Measurements from ENCODE around the gene CTNNA2.

Gene CTNNA2

DNA sequence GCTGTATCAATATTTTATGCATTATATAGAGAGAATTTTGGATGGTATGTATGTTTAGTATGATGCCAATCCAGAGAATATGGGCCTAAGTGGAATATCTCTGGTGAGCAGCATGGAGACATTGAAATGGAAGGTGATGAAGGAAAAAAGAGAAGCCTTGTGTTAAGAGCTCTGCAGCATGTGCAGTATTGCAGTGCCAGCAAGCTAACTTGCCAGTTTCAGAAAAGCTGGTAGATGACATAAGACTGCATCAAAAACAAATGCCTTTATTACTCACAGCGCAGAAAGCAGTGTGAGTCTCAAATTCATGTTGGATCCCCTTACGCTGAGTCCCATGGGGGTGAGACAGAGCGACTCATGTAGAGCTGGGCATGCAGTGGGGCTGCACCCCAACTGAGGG lies 280.2 kb downstream of the CTNNA2 start:
- no peak for DNase-seq

DNA sequence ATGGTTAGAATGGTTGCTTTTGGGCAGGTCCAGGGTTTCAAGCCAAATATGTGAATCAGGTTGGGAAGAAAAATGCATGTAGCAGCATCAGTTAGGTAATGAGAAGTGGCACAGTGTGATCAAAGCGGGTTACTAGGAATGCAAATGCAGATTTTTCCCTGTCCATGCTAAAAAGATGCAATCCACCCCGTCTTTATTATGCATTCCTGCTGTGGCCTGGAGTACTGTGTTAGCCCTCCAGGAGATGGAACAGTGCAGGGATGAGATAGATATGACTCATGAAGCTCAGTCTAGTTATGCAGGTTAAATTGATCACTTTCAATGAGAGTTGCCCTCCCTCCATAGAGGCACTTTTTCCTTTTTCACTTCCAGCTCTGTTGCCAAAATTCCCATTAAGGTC lies 283.8 kb downstream of the CTNNA2 start:
- DNase-seq, result no peak

DNA sequence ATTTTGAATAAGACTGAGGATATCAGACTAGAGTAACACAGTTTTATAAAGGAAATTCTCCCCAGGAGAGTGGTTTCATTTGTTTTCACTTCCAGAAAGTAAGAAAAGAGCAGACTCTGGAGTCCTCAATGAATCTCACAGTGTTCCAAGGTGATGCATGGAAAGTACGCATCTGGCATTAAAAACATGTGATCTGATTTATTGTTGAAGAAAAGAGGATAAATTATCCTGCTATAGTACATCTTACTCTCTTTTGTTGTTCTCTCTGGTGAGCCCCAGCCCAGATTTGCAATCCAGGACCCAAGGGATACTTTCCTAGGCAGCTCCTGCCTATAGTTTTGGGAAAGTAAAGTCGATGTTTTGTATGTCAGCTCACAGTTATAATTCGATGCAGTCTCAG lies 285.9 kb downstream of the CTNNA2 start:
- DNase-seq, result no peak

DNA sequence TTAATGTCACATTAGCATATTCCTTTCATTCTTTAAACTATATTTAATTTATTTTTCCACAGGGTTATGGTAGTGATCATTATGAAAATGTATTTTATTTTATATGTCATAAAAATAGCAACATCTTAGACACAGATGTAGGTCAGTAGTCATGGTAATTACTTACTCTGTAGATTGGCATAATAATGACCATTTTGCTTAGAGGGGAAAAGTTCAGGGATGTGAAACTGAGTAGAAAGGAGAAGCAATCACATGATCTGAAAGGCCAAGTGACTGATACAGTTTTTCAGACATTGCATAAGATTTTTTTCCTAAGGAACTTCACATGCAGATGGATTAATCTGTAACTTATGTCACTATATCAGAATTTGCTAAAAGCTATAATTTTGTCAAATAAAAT lies 286.9 kb downstream of the CTNNA2 start:
- no peak for DNase-seq

DNA sequence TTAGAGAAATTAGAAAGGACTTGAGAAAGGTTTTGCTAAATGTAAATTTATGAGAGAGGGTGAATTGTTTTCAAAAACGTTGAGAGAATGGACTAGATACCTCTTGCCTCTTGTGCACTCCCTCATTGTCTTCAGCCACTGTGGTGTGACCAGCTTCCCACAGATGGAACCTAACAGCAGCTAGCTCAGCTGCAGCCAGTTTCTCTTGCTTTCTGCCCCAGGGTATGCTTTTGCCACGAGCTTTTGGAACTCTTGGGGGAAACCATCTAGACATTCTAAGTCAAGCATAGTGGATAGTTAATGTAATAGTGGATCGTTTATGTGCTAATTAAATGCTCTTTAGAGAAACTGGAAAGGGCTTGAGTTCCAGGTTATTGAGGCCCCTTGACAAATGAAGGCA lies 288.2 kb downstream of the CTNNA2 start:
- no peak for DNase-seq

DNA sequence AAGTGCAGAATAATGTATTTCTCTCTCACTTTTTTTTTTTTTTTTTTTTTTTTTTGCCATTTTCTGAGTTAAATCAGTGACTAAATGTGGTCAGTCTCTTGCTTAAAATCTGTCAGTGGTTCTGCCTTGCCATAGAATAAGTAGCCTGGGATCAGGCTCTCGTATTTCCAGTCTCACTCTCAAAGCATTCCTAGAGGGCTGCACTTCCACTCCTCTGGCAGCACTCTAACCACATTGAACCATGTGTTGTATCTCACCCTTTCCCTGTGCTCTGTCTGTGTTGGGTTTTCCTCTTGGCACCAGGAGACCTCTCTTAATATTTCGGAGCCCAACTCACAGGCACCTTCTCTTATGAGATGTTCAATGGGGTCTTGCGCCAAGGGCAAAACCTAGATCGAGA lies 304.4 kb downstream of the CTNNA2 start:
- no peak for DNase-seq

DNA sequence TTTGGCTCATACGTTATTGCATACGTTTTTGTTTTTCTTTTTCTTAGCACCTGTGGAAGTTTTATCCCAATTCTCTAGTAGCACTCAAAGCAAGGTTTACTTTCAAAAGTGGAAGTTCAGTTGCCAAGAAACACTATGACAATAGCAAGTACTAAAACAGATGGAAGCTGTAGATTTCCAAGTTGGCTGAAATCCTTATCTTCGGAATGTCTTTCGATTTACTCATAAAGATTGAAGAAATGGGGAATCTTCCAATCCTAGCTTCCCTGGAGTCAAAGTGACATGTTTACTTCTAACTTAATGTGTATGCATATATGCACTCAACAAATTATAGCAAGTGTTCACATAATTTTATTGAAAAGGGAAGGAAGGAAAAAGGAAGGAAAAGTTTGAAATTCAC lies 307.4 kb downstream of the CTNNA2 start:
- DNase-seq, result no peak

DNA sequence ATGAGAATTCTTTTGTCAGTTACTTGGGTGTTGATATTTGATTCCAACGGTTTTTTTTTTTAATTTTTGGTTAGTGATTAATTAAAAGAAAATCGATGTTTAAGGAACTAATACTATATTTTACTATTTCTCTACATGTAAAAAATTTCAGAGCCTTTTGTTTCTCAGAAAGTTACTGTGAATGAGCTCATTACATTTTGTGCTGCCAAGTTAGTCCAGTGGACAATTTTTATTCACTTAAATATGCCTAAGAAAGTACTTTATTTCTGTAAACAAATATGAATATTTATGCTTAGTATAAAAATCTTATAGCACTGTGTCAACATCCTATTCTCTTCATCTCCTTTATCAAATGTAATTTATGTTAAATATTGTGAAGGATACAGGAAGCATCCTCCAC lies 309.3 kb downstream of the CTNNA2 start:
- DNase-seq, result no peak

DNA sequence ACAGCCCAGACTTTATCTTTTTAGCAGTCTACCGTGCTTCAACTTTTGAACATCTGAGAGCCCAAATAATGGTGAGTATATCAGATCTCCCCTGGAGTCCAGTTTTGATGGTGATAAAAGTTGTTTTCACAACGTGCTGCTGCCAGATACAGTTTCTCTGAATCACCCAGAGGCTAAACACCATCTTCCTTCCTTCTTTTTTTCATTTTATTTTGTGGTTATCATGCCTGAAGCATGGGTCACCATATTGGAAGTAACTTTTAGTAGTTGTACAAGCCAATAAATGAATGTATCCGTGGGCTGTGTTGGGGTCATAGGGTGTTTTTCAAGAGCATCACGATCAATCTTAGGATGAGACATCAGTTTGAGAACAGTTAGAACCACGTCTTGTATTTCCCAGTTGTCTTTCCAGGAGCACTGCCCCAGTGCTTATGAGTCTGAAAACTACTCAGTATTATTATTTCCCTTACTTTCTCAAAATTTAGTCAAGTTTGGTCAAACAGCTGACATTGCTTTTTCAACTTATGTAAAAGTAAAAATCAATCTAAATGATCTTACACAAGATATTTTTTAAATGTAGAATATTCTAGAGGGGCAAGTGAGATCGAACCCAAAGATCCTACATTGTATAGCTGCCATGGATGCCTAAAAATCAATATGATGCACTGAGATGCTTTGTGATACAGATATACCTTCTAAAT lies 311.4 kb downstream of the CTNNA2 start:
- DNase-seq, result no peak

DNA sequence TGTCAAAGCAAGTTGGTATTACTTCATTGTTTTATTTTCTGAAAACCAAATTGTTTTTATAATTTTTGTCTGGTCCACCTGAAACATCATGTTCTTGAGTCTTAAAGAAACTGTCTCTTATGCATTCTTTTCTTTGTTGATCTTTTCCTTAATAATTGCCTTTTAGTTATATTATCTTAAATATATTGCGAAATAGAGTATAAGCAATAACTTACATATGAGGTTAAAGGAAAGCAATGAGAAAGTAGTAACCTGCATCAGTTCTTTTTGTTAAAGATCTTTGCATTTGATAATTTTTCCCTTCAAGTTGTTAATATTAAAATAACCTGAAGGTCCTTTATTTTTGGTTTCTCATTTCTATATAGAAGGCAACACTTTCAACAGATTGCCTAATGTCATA lies 315.0 kb downstream of the CTNNA2 start:
- no peak for DNase-seq

DNA sequence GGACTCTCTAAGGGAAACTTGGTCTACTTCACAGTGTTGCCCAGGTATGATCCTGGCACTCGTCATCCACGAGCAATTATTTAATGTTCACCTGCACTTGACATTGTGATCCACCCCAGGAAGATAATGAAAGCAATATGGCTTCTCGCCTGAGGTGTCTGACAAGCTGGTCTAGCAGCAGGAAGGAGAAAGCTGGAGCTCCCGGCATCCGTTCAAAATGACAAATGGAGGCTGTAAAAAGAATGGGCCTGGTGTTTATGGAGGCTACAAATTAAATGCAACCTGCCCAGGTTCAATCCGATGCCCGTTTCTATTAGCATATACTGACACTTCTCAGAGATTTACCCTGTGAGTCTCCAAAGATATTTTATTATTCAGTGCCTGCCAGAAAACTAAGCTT lies 317.6 kb downstream of the CTNNA2 start:
- no peak for DNase-seq

DNA sequence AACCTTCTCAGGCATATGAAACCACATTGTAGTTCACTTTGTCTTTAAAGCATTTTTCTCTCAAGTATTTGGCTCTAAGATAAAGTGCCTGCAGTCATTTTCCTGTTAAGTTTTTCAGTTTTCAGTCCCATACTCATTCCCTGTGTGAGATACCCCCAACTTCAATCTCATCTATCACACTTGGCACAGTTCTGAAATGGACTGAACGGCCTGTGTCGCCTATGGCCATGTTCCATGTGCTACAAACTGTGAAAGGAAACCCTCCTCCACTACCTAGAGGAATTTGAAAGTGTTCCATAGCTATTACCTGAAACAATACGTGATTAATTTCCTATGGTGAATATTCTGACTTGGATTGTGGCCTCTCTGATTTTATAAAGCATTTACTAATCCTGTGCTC lies 319.1 kb downstream of the CTNNA2 start:
- no peak for DNase-seq

DNA sequence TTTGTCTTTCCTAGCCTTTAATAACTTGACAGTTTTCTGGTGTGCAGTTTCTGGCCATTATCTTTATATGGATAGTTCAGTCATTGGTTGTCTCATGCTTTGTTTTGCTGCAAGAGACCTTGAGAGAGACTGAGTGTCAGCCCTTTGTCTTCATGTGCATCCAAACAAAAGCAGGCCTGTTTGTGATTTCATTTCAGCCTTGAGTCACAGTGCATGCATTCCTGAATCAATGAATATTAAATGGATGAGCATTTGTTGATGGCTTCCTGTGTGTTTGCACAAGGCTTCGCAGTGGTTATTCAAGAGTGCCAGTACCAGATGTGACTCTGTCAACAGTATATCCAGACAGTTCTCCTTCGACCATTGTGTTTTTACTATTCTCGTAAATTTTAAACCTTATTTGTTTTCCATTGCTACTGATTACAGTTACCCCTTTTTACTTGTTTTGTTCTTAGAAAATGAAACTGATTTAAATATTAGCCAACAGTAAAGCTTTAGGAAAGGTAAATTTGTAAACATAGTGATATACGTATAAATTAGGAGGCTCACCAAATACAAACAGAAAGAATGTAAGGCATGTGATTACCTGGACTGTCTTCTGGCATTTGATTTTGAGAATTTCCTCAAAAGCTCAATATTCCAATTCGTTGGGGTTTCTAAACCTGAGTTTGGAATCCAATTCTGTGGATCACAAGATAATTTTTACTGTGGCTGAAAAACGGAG lies 319.8 kb downstream of the CTNNA2 start:
- DNase-seq, result no peak

DNA sequence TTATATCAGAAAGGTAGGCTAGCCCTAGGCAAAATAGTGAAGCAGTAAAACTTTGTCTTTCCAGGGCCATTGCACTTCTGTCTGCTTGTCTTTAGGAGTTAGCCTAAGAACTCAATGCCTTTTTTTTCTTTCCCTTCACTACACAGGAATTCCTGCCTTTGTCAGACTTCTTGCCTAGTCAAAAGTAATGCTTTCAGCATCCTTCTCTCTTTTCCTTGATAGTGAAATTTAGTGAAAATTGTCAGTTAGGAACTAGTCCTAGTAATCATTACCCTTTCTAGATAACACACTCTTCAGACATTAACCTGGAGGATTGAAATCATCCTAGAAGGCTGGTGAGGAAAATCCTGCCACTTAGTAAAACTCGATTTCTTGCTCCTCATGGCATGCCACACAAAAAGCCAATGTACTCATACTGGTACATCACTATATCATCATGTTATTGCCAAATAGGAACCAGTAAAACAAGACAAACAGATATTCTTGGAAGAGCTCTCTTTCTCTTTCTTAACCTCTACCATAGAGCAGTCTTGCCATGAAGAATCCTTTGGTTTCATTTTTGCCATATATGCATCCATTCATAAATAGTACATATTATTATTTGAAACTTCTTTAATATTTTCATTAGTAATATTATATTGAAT lies 320.5 kb downstream of the CTNNA2 start:
- DNase-seq, result no peak

DNA sequence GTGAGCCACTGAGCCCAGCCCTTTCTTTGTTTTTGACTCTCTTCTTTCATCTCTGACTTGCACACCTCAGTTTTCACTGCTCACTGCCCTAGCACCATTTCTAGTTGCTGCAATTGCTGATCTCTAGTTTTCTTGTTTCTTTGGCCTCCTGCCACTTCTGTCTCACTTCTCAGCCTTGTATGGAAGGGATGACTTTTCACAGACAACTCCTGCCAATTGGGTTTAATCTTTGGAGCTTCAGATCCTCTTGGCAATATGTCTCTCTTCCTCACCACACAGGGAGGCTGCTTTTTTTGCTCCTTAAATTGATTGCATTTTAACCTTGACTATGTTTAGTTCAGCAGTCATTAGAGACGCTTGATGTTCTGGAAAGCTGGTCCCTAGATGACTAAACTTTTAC lies 323.1 kb downstream of the CTNNA2 start:
- DNase-seq, result no peak

DNA sequence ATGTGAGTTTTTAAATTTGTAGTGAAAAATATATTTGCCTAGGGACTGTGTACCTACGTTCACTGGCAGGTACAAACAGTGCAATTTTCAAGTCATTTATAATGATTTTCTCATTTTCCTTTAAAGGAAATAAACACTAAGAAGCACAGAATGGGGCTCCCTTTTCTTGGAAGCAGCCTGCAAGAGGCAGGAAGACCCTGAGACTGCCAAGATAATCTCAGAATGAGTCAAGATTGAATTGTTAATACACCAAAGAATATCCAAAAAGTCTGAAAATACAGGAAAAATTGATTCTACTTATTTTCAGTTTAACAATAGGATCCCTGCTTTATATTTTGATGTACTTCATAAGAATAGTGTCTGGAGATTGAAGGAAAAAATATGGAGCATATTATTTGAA lies 331.2 kb downstream of the CTNNA2 start:
- no peak for DNase-seq

DNA sequence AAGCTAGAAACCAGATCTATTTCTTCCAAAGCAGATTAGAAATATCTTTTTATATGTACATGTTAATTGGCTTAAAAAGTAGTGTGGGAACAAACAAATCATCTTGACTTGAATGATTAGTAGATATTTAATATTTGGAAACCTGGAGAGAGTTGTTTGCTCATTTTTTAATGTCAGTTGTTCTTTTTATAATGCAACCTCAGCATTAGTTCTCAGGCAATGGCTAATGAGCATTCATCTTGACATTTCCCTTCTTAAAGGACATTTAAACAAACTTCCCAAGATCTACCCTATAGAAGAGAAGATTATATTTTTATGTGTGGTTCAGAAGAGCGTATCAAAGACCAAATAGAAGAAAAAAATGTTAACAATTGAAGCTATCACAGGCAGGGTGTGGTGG lies 334.0 kb downstream of the CTNNA2 start:
- DNase-seq, result no peak

DNA sequence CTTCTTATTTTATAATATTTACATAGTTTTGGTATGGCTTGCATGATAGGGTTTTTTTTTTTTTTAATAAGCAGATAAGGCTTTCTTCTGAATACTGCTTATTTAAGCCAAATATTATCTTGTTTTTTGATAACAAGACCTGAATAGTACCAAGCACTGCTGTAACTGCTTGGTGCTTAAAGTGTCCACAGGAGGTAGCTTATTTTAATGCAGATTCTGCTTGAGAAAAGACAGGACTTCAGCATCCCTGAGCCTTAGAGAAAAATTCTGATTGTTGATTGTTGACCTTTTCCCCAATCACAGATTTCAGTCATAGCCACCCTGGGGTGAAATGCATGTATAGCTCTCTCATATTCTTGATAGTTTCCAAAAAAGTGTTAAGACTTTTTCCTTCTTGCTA lies 336.4 kb downstream of the CTNNA2 start:
- no peak for DNase-seq

DNA sequence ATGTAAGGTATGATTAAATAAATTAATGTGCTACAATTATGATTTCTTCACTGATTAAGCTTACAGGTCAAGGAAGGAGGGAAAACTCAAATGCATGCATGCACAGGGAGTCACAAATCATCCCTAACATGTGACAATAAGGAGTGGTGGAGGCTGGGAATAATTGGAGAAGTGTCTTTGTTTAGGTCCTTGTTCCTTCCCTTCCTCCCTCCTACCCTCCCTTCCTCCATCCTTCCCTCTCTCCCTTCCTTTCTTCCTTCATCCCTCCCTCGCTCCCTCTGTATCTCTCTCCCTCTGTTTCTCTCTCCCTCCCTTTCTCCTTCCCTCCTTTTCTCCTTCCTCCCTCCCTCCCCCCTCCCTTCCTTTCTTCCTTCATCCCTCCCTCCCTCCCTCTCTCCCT lies 337.1 kb downstream of the CTNNA2 start:
- no peak for DNase-seq

DNA sequence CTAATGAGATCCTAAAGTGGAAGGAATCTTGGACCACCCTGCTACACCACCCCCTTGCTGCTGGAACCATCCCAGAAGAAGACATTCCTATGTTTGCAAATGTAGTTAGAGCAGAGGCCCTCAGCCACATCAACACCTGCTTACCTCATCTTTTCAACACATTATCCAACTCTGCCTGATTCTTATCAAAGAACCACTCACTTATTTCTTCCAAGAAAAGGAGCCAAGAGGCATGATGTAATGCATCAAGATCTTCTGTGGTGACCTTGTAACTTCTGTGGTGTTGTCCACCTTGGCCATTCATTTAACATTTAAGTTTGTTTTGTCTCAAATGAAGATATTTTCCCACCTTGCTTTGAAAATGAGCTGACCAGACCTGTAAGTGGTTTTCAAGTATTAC lies 338.1 kb downstream of the CTNNA2 start:
- no peak for DNase-seq

DNA sequence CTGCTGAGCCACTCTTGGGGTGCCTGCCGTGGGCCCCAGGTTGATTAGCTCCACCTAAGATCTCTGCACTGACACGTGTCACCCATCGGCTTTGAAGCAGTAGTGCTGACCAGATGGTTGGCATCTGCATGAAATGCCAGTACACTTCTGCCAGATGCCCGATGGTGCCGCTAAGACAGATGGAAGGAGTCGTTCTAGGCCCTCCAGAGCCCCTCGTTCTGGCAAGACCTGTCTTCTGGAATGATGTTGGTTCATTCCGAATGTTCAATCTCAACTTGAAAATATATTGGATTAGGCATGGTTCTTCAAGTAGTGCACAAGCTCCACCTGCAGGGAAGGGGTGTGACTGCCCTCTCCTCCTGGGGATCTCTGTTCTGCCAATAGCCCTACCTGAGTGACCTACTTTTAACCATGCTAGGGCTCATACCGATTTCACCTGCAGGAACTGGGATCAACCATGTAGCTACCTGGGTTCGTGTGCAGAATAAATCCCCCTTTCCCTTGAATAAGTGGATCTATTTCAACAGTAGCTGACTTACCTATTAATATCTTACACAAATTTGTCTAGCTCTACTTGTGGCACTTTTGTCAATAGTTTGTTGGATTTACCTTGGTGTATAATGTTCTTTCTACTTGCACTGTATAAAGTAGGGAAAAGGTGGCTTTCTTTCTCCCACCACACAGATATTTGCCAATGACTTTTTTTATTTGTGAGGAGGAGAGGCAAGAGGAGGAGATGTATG lies 342.6 kb downstream of the CTNNA2 start:
- no peak for DNase-seq

DNA sequence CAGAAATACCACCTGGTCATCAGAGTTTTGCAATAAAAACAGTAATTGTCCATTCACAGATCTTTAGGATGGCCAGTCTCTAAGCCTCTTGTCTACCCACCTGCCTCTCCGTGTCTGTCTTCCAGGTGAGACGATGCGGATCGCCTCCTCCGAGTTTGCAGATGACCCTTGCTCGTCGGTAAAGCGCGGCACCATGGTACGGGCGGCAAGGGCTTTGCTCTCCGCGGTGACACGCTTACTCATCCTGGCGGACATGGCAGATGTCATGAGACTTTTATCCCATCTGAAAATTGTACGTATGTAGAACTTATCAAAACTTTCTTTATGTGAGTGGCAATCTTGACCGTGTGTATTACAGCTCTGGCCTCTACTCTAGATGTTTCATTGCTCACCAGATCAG lies 345.0 kb downstream of the CTNNA2 start:
- no peak for DNase-seq

DNA sequence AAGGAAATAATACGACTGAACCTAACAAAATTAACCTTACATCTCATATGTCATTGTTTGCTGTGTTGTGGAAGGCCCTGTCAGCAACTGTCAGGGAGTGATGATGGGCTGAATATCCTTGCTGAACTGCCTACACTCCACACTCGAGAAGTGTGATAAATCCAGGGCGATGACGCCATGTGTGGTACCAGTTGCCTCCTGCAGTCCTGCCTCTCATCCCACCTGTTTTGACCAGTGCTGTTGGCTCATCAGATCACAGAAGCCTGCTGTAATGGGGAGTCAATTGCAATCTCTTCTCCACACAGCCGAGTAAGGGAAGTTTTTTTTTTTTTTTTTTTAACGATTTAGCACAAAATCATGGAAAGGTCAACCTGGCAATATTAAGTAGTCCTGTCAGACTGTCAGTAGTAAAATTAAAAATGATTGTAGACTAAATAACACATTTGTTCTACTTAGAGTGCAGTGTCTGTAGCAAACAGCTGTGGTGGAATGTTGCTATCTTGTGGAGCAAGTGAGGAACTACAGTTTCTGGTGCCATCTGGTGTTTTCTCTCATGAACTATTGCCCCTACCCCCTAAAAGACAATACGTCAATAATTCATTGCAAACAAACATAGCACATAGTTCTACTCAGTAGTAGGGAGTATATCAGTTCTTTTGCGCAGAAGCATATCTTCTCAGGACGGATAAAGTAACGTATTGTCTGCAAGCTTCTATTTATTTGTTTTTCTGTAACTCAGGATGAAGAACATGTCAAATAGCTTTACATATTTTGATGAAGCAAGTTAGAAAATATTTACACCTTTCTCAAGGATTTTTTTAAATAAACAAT lies 347.6 kb downstream of the CTNNA2 start:
- no peak for DNase-seq

All from activated gamma-delta T cell (primary cell).